Parathyroid adenoma (tissue), 2 donors: ENCODE results near the gene CABCOCO1.

ENCODE experiments used
- H2AFZ ChIP-seq: fragments of 300-600 bp; sonication (generic); one replicate; pipeline ENCODE4 v1.7.0; 2017; ENCODE audit warnings: antibody characterized with exemption, mild to moderate bottlenecking
- H3K27ac ChIP-seq: fragments of 300-600 bp; sonication (generic); one replicate; pipeline ENCODE4 v1.7.0; 2017
- H3K27me3 ChIP-seq: fragments of 300-600 bp; sonication (generic); one replicate; pipeline ENCODE4 v1.7.0; 2017; ENCODE audit warnings: low read length; ENCODE audit not compliant: control insufficient read depth, insufficient read depth
- H3K36me3 ChIP-seq: fragments of 300-600 bp; sonication (generic); one replicate; pipeline ENCODE4 v1.7.0; 2017; ENCODE audit warnings: low read length; ENCODE audit not compliant: control insufficient read depth, insufficient read depth
- H3K4me1 ChIP-seq: fragments of 300-600 bp; sonication (generic); one replicate; pipeline ENCODE4 v1.7.0; 2017; ENCODE audit warnings: control low read depth
- H3K4me2 ChIP-seq: fragments of 300-600 bp; sonication (generic); one replicate; pipeline ENCODE4 v1.7.0; 2017; ENCODE audit warnings: low read length
- H3K4me3 ChIP-seq: fragments of 300-600 bp; sonication (generic); one replicate; pipeline ENCODE4 v1.7.0; 2017; ENCODE audit warnings: low read depth, low read length
- H3K79me2 ChIP-seq: fragments of 300-600 bp; sonication (generic); one replicate; pipeline ENCODE4 v1.7.0; 2017; ENCODE audit warnings: control low read depth
- H3K9ac ChIP-seq: fragments of 300-600 bp; sonication (generic); one replicate; pipeline ENCODE4 v1.7.0; 2017; ENCODE audit warnings: mild to moderate bottlenecking
- H3K9me3 ChIP-seq: fragments of 300-600 bp; sonication (generic); one replicate; pipeline ENCODE4 v1.7.0; 2017; ENCODE audit warnings: low read length; ENCODE audit not compliant: control insufficient read depth
- TF ChIP-seq, protein P1 (sequence below): fragments of 300-600 bp; sonication (generic); IDR thresholded peaks from one replicate; pipeline ENCODE4 v1.7.0; 2017; ENCODE audit warnings: antibody characterized with exemption, mild to moderate bottlenecking
- donor health status: primary hyperparathyroidism.

The CABCOCO1 gene

GRCh38 chr10:61618388-61618961 is 44.3 kb upstream of the CABCOCO1 start:
- H3K79me2 ChIP-seq: no peaks in the 10 kb centered on the region
- no peak overlapping the region for H3K4me3 ChIP-seq
- H3K36me3 ChIP-seq: no peaks in the 10 kb centered on the region
- H3K4me1 ChIP-seq: no peaks in the 10 kb centered on the region
- H2AFZ ChIP-seq: no peak overlapping the region
- H3K27me3 ChIP-seq: no peaks in the 10 kb centered on the region
- H3K9ac ChIP-seq: no peak overlapping the region
- TF ChIP-seq, protein P1, sequence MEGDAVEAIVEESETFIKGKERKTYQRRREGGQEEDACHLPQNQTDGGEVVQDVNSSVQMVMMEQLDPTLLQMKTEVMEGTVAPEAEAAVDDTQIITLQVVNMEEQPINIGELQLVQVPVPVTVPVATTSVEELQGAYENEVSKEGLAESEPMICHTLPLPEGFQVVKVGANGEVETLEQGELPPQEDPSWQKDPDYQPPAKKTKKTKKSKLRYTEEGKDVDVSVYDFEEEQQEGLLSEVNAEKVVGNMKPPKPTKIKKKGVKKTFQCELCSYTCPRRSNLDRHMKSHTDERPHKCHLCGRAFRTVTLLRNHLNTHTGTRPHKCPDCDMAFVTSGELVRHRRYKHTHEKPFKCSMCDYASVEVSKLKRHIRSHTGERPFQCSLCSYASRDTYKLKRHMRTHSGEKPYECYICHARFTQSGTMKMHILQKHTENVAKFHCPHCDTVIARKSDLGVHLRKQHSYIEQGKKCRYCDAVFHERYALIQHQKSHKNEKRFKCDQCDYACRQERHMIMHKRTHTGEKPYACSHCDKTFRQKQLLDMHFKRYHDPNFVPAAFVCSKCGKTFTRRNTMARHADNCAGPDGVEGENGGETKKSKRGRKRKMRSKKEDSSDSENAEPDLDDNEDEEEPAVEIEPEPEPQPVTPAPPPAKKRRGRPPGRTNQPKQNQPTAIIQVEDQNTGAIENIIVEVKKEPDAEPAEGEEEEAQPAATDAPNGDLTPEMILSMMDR: no peak
- no peak overlapping the region for H3K4me2 ChIP-seq
- no peaks in the 10 kb centered on the region for H3K9me3 ChIP-seq
- no peak overlapping the region for H3K27ac ChIP-seq

DNA sequence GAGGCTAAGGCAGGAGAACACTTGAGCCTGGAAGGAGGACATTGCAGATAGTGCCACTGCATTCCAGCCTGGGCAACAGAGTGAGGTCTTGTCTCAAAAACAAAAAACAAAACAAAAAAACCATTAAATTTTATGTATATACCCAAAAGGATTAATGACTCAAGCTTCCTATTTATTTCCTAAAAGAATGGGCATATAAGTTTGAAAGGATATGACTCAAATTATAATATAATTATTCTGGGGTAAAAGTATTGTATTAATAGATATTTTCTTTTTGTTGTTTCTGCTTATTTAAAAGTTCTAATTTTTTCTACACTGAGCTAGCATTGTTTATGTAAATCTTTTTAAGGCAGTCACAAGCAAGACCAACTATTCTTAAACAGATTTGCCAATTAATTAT is 42.2 kb upstream of the CABCOCO1 start:
- no peak overlapping the region for H2AFZ ChIP-seq
- TF ChIP-seq, protein P1: no peak
- no peaks in the 10 kb centered on the region for H3K27me3 ChIP-seq
- no peaks in the 10 kb centered on the region for H3K9me3 ChIP-seq
- no peaks in the 10 kb centered on the region for H3K36me3 ChIP-seq
- no peaks in the 10 kb centered on the region for H3K4me1 ChIP-seq
- no peak overlapping the region for H3K9ac ChIP-seq
- no peak overlapping the region for H3K4me2 ChIP-seq
- H3K27ac ChIP-seq: no peak overlapping the region
- no peaks in the 10 kb centered on the region for H3K79me2 ChIP-seq
- H3K4me3 ChIP-seq: no peak overlapping the region

DNA sequence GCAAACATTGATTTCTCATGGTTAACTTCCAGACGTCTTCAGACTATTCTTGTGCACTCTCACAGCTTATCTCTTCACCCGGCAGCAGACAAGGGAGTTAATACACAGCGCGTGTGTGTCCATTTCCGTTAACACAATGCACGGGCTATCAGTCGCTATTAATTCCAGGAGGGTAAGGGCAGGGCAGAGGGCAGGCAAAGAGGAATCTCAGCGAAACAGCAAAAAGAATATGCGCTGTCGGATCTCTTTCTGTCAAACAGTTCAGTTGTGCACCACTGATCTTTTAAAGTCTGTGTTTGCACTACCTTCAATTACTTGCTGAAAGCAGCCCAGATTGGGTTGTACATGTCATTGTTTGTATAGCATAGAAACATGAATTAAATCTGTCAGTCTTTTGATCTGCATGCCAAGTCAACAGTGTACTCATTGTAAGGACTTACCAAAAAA is 41.1 kb upstream of the CABCOCO1 start:
- Histone ChIP-seq H3K4me3 (no peak overlapping the region), H3K27me3 (no peaks in the 10 kb centered on the region), H2AFZ (no peak overlapping the region), H3K4me2 (no peak overlapping the region), H3K79me2 (no peaks in the 10 kb centered on the region), H3K27ac (no peak overlapping the region), H3K9me3 (no peaks in the 10 kb centered on the region), H3K36me3 (no peaks in the 10 kb centered on the region), H3K9ac (no peak overlapping the region), H3K4me1 (no peaks in the 10 kb centered on the region)
- TF ChIP-seq, protein P1: no peak

DNA sequence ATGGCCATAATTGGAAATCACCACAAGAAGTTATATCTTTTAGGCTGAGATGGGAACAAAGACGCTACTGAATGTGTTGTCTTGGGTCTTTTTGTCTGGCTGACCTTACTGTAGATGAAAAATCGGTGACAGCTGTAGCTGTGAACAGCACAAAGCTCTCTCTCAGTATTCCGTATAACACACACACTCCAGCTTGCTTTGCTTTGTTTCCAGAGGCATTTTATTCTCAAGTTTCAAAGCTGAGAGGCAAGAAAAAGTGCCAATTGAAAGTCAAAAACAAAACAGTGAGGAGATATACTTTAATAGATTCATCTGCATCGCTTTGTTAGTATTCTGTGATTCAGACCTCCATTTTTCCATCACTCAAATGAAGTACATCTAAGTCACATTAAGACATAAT is 39.6 kb upstream of the CABCOCO1 start:
- H3K9me3 ChIP-seq: no peaks in the 10 kb centered on the region
- H2AFZ ChIP-seq: no peak overlapping the region
- no peaks in the 10 kb centered on the region for H3K27me3 ChIP-seq
- no peak overlapping the region for H3K27ac ChIP-seq
- no peaks in the 10 kb centered on the region for H3K36me3 ChIP-seq
- H3K9ac ChIP-seq: no peak overlapping the region
- H3K4me3 ChIP-seq: no peak overlapping the region
- no peaks in the 10 kb centered on the region for H3K79me2 ChIP-seq
- no peak overlapping the region for H3K4me2 ChIP-seq
- TF ChIP-seq, protein P1: no peak
- H3K4me1 ChIP-seq: no peaks in the 10 kb centered on the region

DNA sequence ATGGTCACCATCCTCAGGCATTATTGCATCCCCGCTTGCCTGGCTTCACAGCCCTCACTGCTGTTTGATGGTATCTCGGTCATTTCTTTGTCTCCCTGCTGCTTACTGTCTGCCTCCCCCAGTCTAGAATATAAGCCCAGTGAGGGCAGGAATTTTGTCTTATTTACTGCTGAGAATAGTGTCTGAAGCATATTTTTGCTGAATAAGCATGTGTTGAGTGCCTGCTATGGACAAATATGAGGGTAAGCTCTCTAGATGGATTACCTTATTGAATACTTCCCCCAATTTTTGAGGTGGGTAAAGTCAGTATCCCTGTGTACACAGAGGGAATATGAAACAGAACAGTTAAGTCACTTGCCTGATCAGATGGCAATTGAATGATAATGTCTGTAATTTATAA is 36.5 kb upstream of the CABCOCO1 start:
- Histone ChIP-seq H3K4me3 (no peak overlapping the region), H3K79me2 (no peaks in the 10 kb centered on the region), H3K27me3 (no peaks in the 10 kb centered on the region), H3K4me2 (no peak overlapping the region), H3K36me3 (no peaks in the 10 kb centered on the region), H3K4me1 (no peaks in the 10 kb centered on the region), H3K9me3 (no peaks in the 10 kb centered on the region), H3K27ac (no peak overlapping the region), H3K9ac (no peak overlapping the region), H2AFZ (no peak overlapping the region)
- TF ChIP-seq, protein P1: no peak
